Myocyte (in vitro differentiated cells): ENCODE data around the gene LTBP1. TPM values are rescaled to one million over a fixed set of nuclear protein-coding genes. Genes with fewer than 3 reads are reported as not detected.
"Not testable (repeated sequence)": the region's sequence is repeated elsewhere in the genome, so short reads cannot be mapped to it uniquely, and the experiment has no call there.

Source experiments
- DNase-seq: peaks from one replicate; pipeline ENCODE4 v3.0.0-alpha.2; 2012; ENCODE audit warnings: low read depth
- total RNA-seq: library from RNA; depleted of rRNA; stranded (reverse); fragments of >200 nt; gene quantifications from 2 replicates; pipeline ENCODE4 v1.2.3, GENCODE V29; 2014

LTBP1 gene
- total RNA-seq, 1 donor from 2014 or later: 26.2 TPM

GRCh38 chr2:33371304-33372090 lies 424.7 kb downstream of the LTBP1 start:
- no peak for DNase-seq

- peak; percentile 24 for DNase-seq
Observed at GRCh38 chr2:33372940-33373553, 426.3 kb downstream of the LTBP1 start.

GRCh38 chr2:33373986-33374385 lies 427.2 kb downstream of the LTBP1 start:
- no peak for DNase-seq

DNA sequence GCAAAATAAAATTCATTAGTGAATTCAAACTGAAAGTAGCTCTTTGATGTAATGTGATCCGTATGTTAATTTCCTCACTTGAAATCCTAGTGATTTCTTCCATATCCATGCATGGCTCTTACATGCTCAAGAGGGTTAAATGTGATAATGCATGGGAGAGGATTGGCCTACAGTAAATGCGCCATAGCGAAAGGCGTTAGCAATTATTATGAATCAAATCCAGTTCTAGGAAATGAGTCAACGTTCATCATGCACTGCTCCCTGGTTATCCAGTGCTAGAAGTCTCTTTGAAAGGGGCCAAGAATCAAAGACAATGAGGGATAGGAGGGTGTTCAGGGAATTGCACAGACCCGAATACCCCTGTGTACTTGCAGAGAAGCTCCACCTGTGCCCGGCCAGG lies 428.3 kb downstream of the LTBP1 start:
- DNase-seq: no peak

- peak; percentile 72 for DNase-seq
Observed at GRCh38 chr2:33377048-33377447, 430.3 kb downstream of the LTBP1 start.

DNA sequence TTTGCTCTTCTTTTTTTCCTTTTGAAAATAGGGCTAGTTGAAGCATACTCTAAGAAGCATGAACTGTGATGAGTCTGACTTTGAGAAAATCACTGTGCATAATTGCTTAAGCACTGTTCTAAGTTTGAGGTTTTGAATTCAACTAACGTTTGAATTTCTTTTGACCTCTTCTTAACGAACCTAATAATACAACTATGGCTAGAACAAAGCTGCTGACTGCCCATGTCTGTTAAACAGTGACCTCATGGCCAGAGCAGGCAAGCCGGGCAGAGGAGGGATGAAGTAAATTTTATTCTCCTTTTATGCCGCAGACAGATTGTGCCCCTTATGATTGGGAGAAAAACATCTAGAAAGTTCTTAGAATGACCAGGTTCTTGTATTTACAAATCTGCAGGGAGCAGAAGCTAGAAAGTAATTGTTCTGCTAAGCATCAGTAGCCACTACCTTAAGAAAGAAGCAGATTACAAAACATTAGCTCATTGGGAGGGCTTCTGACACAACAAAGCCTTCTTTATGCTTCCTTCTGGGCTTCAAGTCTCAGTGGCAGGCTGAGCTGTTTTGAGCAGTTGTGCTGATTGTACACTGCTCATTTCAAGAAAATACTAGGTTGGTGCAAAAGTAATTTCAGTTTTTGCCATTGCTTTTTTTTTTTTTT lies 431.9 kb downstream of the LTBP1 start:
- DNase-seq: no peak

DNA sequence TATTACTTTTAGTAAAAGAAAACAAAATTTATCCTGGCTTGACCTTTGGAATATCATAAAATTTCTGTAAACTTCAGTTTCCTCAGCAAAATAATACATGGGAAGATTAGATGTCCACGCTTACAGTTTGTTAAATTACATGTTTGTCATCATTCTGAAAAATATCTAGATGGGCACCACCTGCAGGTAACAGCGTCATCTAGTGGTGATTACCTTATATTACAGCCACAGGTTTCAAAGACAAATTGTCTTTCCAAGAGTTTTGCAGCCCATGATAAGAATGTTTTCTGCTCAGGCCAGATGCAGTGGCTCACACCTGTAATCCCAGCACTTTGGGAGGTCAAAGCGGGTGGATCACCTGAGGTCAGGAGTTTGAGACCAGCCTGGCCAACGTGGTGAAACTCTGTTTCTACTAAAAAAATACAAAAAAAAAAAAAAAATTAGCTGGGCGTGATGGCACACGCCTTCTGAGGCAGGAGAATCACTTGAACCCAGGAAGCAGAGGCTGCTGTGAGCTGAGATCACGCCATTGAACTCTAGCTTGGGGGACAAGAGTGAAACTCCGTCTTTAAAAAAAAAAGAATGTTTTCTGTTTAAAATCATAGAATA lies 433.4 kb downstream of the LTBP1 start:
- DNase-seq: no peak

DNA sequence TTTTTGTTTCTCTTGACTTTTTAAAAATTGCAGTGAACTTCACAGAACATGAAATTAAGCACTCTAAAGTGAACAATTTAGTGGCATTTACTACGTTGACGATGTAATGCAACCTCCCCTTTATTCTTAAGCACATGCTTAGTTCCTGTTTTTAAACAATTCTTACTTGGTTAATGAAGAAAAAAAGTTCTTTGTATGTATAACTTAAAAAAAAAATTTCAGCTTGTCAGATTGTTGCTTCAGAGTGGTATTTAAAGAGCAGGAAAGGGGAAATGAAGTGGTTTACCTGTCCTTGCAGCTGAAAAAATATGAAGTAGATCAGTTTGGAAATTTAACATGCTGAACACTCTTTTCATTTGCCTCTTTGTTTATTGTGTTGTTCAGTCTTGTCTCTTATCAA lies 434.0 kb downstream of the LTBP1 start:
- DNase-seq: no peak

DNA sequence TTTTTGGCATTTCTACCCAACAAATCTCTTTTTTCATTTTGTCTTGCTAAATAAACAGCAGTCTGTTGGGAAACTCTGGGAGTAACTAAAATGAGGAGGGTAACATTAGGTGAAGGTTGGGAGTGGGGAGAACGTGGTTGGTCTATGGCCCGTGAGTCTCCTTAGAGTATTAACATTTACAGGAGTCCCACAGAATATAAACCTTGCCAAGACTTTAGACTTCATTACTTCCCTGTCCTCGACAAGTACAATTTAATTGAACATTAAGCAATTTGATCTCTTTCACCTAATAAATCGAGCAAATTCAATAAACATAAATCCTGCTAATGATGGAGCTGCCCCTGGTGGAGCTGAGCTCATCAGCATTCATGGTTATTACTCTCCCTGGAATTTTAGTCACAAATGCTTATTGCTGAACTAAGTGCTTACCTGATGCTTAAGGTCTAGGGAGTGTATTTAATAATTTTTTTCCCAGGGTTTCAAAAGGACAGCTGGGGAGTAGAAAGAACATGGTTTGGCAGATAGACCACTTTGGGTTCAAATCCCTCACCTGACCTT lies 434.6 kb downstream of the LTBP1 start:
- no peak for DNase-seq

DNA sequence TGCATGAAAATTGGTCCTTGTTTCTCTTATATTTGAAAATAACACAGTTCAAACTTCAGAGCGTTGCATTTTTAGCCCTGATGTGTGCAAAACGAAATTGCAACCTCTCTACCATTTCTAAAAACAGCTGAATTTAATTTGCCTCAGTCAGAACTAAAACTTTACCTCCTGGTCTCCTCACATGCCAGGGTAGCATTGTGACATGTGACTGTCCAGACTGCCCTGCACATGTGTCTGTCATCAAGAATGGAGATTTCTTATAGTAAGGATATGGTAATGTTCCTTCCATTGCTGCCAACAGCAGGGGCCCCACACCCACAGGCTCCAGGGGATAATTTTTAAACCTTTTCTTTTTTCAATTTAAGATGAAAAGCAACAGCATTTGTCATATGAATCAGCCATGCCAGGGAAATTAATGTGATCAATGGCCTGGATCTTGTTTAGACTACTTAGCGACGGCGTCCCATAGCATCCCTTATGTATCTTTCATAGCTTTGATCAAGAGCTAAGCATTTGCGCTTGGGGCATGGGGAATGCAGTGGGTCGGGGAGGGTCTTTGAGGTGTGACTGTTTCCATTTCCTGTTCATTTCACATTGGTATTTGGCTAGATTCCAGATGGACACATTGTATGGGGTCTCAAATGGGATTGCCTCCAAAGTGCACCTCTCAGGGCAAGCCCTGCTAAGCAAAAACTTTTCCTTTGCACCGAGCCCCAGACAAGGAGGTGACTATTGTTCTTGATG lies 437.3 kb downstream of the LTBP1 start:
- no peak for DNase-seq

- no peak for DNase-seq
Observed at GRCh38 chr2:33384599-33384961, 437.8 kb downstream of the LTBP1 start.

GRCh38 chr2:33388996-33389395 lies 442.2 kb downstream of the LTBP1 start:
- DNase-seq: no peak

DNA sequence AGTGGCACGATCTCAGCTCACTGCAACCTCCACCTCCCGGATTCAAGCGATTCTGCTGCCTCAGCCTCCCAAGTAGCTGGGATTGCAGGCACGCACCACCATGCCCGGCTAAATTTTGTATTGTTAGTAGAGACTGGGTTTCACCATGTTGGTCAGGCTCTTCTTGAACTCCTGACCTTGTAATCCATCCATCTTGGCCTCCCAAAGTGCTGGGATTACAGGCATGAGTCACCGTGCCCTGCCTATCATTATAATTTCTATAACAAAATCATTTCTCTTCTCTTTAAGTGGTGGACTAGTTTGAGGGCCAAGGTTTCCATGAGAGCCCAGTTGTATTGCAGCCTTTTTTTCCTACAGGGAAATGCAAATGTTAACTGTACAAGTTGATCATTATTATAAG lies 442.9 kb downstream of the LTBP1 start:
- not testable (repeated sequence) for DNase-seq

- DNase-seq: no peak
Observed at GRCh38 chr2:33391529-33392255, 444.9 kb downstream of the LTBP1 start.

DNA sequence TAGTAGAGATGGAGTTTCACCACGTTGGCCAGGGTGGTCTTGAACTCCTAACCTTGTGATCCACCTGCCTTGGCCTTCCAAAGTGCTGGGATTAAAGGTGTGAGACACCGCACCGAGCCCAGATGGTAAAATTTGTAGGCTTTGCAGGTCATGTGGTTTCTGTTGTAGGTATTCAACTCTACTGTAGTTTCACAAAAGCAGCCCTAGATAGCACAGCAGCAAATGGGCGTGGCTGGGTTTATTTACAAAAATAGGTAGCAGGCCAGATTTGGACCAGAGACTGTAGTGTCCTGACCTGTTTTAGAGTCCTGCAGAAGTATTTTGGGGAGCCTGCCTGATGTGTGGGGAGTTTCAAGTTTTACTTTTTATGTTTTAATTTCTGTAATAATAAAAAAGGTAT lies 445.6 kb downstream of the LTBP1 start:
- DNase-seq: no peak

DNA sequence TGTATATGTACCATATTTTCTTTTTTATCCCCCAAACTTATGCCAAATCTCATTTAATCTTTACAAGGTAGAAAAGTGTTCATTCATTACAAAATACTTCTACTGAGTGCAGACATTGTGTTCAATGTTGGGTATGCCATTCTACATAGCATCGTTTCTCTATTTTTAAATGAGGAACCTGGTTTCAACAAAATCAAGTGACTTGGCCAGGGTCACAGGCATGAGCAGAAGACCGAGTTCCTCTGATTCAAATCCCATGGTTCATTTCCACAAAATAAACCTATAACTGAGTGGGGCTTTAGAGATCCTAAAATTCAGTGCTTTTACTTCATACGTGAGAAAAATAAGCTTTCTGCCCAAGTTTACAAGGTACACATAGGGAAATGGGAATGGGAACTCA lies 448.3 kb downstream of the LTBP1 start:
- no peak for DNase-seq

GRCh38 chr2:33395655-33396249 lies 449.0 kb downstream of the LTBP1 start:
- peak; percentile 67 for DNase-seq

- DNase-seq: no peak
Observed at GRCh38 chr2:33404321-33404720, 457.6 kb downstream of the LTBP1 start.

DNA sequence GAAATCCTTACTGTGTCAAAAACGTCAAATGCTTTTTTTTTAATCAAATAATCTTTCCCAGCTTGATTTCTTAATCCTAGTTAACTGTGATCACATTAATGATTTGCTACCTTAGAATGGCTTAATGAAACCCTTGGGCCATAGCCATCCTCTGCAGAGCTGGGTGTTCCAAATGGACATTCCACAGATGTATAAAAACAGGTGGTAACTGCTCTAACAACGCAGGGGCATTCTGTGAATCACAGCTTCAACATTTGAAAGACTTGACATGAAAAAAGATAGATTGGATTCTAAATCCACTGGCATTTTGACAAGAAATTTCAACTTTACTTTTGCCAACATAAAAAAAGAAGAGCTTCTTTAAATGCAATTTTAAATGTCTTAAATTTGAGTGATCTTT lies 459.9 kb downstream of the LTBP1 start:
- DNase-seq: peak; percentile 77

GRCh38 chr2:33408109-33408508 lies 461.4 kb downstream of the LTBP1 start:
- DNase-seq: no peak
